ENCODE results near the gene SAMM50. TPM values are rescaled to one million over a fixed set of nuclear protein-coding genes. Genes with fewer than 3 reads are reported as not detected.

SAMM50 gene
- total and polyA plus RNA-seq, 10 of the 15 experiments (the other 5 are each of a cell fraction or from before 2014, with no cell fraction given) = 38.2 to 126 (median 62.4) TPM

- TF ChIP-seq ZNF592 (IDR thresholded peaks at IDR 0.05) (peak; percentile 72; the same call in 1 of the 2 replicates), NR2C1 (IDR thresholded peaks at IDR 0.05) (no peak), RELB (IDR thresholded peaks at IDR 0.05; ENCODE audit: low read depth) (peak; percentile 98), ASH2L (IDR thresholded peaks at IDR 0.05; ENCODE audit: borderline replicate concordance, low read depth) (no peak), POLR2AphosphoS5 (IDR thresholded peaks at IDR 0.05; ENCODE audit: low read length) (peak; percentile 92), MEF2A (IDR thresholded peaks at IDR 0.05; ENCODE audit: insufficient read depth, low read depth, low read length) (peak; percentile 78; the same call in 1 of the 2 replicates), ATF7 (IDR thresholded peaks at IDR 0.05; ENCODE audit: low read depth) (peak; percentile 99), HDGF (IDR thresholded peaks at IDR 0.05) (0 out of 2 replicates have a peak, but pooled peaks have one; percentile 17), MAX (IDR thresholded peaks at IDR 0.05; ENCODE audit: low read depth, low read length) (peak; percentile 50; the same call in 1 of the 2 replicates), JUNB (IDR thresholded peaks at IDR 0.05) (peak; percentile 54), STAT1 (conservative IDR thresholded peaks at IDR 0.05) (no peak), SKIL (IDR thresholded peaks at IDR 0.05; ENCODE audit: low read depth, poor library complexity, severe bottlenecking) (peak; percentile 94), SRF (IDR thresholded peaks at IDR 0.05; ENCODE audit: low read depth in 2 of 2, low read length in 2 of 2) (0 out of 4 replicates have a peak, but pooled peaks of 1 of the 2 experiments have one; percentile 5), ZSCAN29 (IDR thresholded peaks at IDR 0.05) (no peak), HCFC1 (IDR thresholded peaks at IDR 0.05; ENCODE audit: low read length) (no peak; the same call in 1 of the 2 replicates), TCF3 (IDR thresholded peaks at IDR 0.05; ENCODE audit: borderline replicate concordance, insufficient read depth, low read depth, low read length) (peak; percentile 87; the same call in 1 of the 2 replicates), EZH2 (IDR thresholded peaks at IDR 0.05; ENCODE audit: borderline replicate concordance, control insufficient read depth, low read depth, low read length) (no peak), ATF3 (IDR thresholded peaks at IDR 0.05; ENCODE audit: borderline replicate concordance, extremely low read depth, low read depth, low read length) (no peak), BACH1 (IDR thresholded peaks at IDR 0.05; ENCODE audit: borderline replicate concordance) (peak; percentile 89), BCL11A (IDR thresholded peaks at IDR 0.05; ENCODE audit: low read depth, low read length) (peak; percentile 91), WRNIP1 (IDR thresholded peaks at IDR 0.05; ENCODE audit: borderline replicate concordance, low read depth, low read length) (no peak)
Measured at GRCh38 chr22:44025171-44026065, 70.2 kb downstream of the SAMM50 start (continued).

Data from GM12878 (cell line).